ENCODE results near the gene DMBX1.

DMBX1 gene

GRCh38 chr1:46484783-46485490 lies 4.7 kb upstream of the DMBX1 start:
- no peak for DNase-seq

- no peak for DNase-seq
These were observed 3.8 kb upstream of the DMBX1 start for GRCh38 chr1:46485564-46486431.

- no peak for DNase-seq
These were observed 3.1 kb upstream of the DMBX1 start for GRCh38 chr1:46486432-46487015.

- DNase-seq = peak; percentile 26
These were observed 1.8 kb upstream of the DMBX1 start for GRCh38 chr1:46487818-46488218.

GRCh38 chr1:46488343-46489168 lies 1.1 kb upstream of the DMBX1 start:
- DNase-seq = no peak

- no peak for DNase-seq
These were observed 433 bp upstream of the DMBX1 start for GRCh38 chr1:46489169-46489637.

- no peak for DNase-seq
These were observed 695 bp downstream of the DMBX1 start for GRCh38 chr1:46490406-46490655.

GRCh38 chr1:46490656-46491442 lies 1.2 kb downstream of the DMBX1 start:
- no peak for DNase-seq

GRCh38 chr1:46491443-46492268 lies 2.0 kb downstream of the DMBX1 start:
- no peak for DNase-seq

- no peak for DNase-seq
These were observed 2.7 kb downstream of the DMBX1 start for GRCh38 chr1:46492269-46492853.

- DNase-seq = no peak
These were observed 3.2 kb downstream of the DMBX1 start for GRCh38 chr1:46492871-46493270.

- no peak for DNase-seq
These were observed 3.8 kb downstream of the DMBX1 start for GRCh38 chr1:46493316-46494032.

- no peak for DNase-seq
These were observed 5.3 kb downstream of the DMBX1 start for GRCh38 chr1:46494910-46495309.

GRCh38 chr1:46495778-46496177 lies 6.1 kb downstream of the DMBX1 start:
- DNase-seq = no peak

- DNase-seq = no peak
These were observed 6.9 kb downstream of the DMBX1 start for GRCh38 chr1:46496505-46496904.

GRCh38 chr1:46497020-46497419 lies 7.4 kb downstream of the DMBX1 start:
- no peak for DNase-seq

- DNase-seq = no peak
These were observed 8.0 kb downstream of the DMBX1 start for GRCh38 chr1:46497665-46498064.

- DNase-seq = no peak
These were observed 11.9 kb downstream of the DMBX1 start for GRCh38 chr1:46501528-46501927.

GRCh38 chr1:46503421-46503820 lies 13.8 kb downstream of the DMBX1 start:
- DNase-seq = no peak

All from activated CD4-positive, alpha-beta T cell treated with anti-CD3 and anti-CD28 coated beads, Interleukin-2, amount 50 U/mL, for 16 hours (primary cell).